Activated CD8-positive, alpha-beta memory T cell treated with anti-CD3 and anti-CD28 coated beads, Interleukin-2, amount 50 U/mL, for 4 hours (primary cell): ENCODE measurements around the gene PGAP2.
"Not testable (repeated sequence)": the region's sequence is repeated elsewhere in the genome, so short reads cannot be mapped to it uniquely, and the experiment has no call there.

Experiments
- DNase-seq: peaks from one replicate; pipeline ENCODE4 v3.0.0-alpha.2; 2020

The PGAP2 gene

DNA sequence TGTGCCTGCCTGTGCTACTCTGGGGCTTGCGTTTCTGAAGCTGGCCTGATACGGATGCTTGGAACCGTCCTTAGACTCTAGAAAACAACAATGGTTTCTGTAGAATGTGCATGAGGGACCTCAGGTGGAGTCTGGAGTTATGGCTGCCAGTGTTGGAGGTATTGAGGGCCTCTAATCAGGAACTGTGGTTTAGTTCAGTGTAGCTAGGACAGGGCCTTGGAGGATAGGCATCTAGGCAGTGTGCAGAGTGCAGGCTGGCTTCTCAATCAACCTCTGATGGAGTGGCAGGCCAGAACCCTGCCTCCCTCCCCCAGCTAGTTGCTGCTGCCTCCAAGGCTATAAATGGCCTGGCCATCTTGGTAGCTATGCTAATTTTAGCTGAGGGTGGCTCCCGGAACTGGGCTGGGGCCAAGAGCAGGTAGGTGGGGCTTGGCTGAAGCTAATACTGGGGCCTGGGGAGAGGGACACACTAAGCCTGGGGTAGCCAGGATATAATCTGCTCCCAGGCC, 51.1 kb downstream of the PGAP2 start:
- DNase-seq, result no peak

DNA sequence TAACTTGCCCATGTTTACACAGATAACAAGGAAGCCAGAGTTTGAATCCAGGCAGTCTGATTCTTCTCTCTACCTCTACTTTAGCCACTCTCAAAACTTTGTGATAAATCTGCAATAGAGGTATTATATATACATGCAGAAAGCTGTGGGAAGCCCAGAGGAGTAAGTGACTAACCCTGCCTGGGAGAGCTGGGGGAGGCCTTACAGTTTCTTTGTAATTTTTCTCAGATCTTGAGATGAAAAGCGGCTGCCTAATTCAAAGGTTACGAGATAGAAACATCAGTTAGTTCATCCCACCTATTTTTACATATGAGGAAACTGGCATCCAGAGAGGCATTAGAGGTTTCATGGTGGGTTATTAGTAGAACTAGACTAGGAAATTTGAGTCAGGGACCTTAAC, 52.0 kb downstream of the PGAP2 start:
- peak; percentile 51 for DNase-seq

DNA sequence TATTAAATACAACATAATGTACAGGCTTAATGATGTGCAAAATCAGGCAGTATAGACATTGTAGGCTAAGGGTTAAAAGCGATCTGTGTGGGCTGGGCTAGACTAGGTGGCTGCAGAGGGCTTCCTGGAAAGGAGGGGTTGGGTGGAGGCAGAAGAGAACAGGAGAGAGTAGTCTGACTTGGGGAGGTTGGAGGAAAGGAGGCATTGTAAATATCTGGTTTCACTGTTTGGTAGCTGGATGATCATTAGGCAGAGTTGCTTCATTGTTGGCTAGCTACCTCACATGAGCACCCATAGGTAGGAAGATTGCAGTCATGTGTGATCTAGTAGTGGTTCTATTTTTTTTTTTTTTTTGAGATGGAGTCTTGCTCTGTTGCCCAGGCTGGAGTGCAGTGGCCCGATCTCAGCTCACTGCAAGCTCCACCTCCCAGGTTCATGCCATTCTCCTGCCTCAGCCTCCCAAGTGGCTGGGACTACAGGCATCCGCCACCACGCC, 52.6 kb downstream of the PGAP2 start:
- not testable (repeated sequence) for DNase-seq

DNA sequence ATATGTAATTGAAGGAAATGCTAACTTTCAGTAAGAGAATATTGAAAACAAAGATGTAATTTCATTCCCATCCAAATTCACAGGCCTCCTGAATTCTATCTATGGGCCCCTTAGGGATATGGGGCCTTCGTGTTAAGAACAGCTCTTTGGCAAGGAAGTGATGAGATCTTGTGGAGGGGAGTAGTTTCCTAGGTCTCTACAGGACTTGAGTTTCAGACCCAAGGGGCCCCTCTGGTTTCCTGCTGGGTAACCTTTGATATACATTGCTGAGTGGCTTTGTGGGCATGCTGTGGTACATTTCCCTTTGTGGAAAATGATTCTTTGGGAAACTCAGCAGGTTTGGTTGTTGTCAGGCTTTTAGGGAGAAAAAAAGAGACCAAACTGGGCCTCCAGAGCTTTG, 53.3 kb downstream of the PGAP2 start:
- no peak for DNase-seq

DNA sequence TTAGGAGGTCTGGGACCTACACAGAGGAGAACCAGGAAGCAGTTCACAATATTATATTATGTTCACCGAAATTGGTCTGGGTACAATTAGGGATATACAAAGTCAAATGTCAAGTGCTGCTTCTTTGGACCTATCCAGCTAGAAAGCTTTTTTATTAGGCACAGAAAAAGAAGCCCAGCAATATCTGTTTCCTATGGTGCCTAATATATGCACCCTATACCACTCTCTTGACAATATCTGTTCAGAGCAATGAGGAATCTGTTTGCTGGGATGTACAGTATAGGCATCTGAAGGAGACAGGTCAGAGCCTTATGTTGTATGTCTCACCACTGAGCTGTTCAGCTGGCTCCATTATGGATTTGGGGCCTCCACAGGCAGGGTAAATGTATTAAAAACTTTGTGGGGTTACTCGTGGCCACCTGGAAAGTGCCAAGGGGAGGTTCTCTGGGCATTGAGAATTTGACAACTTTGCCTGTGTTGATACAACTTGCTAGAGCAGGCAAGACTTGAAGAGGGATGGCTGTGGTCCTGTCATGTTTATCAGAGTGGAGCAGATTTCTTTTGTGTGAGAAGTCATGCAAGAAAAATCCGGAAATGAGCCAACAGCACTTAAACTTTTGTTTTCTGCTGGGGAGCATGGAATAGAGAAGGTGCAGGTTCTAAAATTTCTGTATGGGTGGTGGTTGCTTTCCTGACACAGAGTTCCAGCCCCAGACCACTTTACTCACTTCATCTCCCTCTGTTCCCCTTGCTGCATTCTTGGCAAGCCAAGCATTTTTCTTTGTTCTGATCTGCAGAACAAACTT, 57.2 kb downstream of the PGAP2 start:
- DNase-seq, result no peak

DNA sequence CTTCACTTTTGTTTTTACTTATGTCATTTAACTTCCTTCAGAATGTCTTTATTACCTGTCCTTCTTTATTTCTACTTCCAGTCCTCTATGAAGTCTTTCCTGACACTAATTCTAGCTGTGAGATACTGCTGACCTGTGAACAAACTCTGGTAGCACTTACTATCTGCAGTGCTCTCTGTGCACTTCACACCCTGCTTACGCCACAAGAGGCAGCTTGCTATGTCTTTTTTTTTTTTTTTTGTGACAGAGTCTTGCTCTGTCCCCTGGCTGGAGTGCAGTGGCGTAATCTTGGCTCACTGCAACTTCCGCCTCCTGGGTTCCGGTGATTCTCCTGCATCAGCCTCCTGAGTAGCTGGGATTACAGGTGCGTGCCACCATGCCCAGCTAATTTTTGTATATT, 57.8 kb downstream of the PGAP2 start:
- no peak for DNase-seq

DNA sequence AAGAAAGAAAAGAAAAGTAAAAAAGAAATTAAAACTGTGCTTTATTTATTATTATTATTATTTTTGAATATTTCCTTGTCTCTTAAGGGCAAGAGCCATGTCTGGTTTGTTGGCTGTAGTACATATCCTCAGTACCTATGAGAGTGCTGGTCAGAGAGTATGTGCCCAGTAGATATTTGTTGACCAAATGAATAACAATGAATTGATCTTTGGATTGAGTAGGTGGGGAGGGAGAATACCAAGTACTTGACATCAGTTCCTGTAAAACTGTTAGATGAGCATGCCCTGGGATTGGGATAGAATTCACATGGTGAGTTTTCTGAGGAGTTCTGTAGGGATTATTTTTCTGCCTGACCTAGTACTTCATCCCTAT, 58.5 kb downstream of the PGAP2 start:
- DNase-seq, result no peak

DNA sequence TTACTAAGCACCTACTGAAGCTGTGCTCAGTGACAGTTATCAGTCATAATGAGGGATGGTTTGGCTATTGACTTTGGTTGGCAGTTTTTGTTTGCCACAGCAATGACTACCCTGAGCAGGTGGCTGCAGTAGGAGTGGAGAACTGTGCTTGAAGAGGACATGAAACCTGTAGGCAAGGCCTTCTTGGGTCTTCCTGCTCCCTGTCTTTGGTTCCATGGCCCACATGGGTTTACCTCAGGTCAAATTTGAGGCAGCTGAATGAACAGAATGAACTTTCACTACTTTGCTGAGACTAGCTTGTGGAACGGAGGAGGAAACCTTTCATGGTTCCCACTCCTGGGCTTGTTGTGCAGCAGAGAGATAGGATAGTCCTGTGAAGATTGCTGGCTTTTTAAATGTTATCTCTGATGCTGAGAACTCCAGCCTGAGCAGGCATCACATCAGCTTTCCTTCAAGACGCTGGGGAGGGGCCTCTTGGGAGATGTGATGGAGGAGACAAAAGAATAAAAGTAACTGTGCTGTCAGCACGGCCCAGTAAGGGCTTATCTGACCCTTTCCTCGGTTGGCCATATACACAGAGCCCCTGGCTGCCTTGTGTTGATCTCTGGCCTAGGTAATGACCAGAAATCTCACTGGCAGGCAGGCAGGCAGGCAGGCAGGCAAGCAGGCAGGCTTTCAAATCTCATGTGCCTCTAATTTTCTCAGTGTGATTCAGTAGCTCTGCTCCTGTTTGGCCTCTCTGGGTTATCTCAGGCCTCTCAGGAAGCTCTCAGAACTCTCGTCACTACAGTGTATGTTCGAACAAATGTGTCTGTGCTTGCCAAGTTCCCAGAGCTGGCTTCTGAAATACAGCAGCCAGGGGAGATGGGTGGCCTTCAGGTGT, 59.1 kb downstream of the PGAP2 start:
- no peak for DNase-seq

DNA sequence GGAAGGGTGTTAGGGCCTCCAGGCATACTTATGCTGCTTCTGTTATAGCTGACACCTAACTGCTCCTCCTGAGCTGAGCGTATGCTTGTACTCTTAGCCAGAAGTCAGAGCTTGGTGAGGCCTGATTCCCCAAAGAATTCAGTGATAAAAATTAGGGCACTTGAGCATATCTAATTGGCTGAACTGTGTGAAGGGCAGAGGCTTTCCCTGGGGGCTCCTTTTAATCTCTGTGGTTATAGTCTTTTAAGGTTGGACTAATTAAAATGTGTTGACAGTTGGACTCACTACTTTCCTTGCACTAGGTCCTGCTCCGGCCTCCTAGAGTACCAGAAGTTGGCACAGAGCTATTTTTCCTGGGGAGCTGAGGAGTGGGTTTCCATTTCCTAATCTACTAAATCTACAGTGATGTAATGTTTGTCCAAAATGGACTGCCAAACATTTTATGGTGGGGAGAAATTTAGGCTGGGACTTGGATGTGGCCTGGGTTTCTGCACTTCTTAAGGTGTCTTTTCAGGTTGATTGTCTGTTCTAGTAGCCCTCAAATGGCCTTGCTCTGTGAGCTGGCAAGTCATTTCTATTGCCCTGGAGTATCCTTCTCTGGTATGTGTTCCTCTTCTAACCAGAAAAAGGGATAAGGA, 65.5 kb downstream of the PGAP2 start:
- no peak for DNase-seq
